Fibroblast of mammary gland (primary cell): ENCODE measurements around the gene PADI2.

Experiments used
- DNase-seq: peaks from one replicate; pipeline ENCODE4 v3.0.0-alpha.2; 2010; ENCODE audit warnings: low read depth
- H3K4me3 ChIP-seq: 2 replicates; pipeline ENCODE4 v1.5.1; 2011; ENCODE audit warnings: low read depth, mild to moderate bottlenecking, low read length, moderate library complexity; ENCODE audit not compliant: control insufficient read depth
- TF ChIP-seq, protein P1 (sequence below): conservative IDR thresholded peaks from 2 replicates; pipeline ENCODE4 v1.5.1; 2011; ENCODE audit warnings: low read depth, low read length, inconsistent platforms; ENCODE audit not compliant: control insufficient read depth, insufficient read depth

Gene PADI2

DNA sequence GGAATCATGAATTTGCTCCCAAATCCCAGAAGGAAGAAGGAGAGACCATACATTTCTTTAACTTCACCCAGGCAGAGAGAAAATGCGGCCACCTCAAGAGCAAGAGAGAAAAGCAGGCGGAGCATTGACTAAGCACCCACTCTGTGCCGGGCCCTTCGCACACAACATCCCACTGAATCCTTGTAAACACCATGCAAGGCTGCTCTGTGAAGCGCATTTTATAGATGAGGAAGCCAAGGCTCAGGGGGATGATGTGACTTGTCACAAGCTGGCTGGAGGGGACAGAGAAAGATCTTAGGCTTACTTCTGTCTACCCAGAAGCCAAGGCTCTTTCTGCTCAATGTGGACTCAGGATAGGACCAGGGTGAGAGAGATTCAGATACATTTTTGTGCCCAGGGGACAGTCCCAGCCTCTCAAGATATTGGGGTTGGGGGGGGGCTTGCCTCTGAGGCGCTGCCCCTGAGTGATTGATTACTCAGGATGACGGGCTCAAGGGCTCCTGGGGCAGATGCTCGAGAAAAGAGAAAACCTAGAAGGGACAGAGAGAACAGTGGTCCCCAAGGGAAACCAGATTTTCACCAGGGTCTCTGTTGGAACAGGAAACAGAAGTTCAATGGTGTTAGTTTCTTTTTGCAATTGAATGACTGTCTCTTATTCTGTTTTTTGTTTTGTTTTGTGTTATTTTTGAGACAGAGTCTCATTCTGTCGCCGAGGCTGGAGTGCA is 19.5 kb downstream of the PADI2 start:
- DNase-seq = no peak
- no peak overlapping the region for H3K4me3 ChIP-seq
- TF ChIP-seq, protein P1, sequence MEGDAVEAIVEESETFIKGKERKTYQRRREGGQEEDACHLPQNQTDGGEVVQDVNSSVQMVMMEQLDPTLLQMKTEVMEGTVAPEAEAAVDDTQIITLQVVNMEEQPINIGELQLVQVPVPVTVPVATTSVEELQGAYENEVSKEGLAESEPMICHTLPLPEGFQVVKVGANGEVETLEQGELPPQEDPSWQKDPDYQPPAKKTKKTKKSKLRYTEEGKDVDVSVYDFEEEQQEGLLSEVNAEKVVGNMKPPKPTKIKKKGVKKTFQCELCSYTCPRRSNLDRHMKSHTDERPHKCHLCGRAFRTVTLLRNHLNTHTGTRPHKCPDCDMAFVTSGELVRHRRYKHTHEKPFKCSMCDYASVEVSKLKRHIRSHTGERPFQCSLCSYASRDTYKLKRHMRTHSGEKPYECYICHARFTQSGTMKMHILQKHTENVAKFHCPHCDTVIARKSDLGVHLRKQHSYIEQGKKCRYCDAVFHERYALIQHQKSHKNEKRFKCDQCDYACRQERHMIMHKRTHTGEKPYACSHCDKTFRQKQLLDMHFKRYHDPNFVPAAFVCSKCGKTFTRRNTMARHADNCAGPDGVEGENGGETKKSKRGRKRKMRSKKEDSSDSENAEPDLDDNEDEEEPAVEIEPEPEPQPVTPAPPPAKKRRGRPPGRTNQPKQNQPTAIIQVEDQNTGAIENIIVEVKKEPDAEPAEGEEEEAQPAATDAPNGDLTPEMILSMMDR = no peak

DNA sequence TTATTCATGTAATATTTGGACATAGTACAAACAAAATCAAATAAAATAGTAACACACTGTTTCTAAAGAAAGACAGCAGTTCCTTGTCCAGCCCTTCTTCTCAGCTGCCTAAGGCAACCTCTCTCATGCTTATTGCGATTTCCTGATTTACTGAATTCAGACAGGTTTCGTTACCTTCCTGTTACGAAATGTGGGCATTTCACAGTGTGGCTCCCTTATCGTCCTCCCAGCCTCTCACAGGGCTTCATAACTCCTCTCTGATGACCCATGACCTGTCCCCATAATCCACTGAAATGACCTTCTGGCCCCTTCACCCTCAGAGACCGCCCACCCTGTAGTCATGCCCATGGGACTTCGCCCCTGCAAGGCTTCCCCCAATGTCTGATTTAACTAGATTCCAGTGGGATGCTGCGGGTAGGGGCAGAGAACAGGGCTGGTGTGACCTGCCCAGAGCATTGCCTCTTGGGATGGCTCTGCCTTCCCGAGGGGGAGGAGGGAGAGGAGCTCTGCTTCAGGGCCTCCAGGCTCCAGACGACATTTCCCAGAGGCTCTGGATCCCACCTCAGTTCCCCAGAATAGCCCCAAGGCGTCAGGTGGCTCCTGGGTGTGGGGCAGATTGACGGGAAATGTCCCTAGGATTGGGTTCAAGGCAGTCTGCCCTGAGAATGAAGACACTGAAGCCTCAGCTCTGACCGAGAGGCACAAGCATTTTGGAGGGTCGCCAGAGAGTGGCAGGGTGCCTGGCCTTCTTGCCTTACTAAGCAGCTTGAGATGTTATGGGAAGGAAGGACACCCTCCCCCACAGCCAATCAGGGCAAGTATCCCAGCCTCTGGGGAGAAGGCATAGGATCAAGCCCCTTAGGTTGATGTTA is 20.6 kb downstream of the PADI2 start:
- DNase-seq = no peak
- TF ChIP-seq, protein P1 = no peak
- no peak overlapping the region for H3K4me3 ChIP-seq

DNA sequence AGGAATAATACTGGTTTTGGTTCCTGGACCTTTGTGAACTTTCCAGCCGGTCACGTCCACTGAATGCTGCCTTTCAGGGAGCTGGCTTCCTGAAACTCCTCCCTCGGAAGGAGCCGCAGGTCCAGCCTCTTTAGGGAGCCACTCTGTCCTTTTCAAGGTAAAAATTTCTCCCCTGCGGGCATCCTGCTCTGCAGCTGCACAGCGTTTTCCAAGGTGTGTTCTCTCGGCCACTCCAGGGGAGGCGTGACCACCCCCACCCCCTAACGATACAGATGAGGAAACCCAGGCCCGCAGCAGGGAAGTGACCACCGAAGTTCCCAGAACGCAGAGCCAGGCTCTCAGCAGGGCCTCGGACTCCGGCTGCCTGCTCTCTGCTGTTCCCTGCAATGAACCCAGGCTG is 21.5 kb downstream of the PADI2 start:
- no peak for DNase-seq
- H3K4me3 ChIP-seq = no peak overlapping the region
- TF ChIP-seq, protein P1 = no peak

DNA sequence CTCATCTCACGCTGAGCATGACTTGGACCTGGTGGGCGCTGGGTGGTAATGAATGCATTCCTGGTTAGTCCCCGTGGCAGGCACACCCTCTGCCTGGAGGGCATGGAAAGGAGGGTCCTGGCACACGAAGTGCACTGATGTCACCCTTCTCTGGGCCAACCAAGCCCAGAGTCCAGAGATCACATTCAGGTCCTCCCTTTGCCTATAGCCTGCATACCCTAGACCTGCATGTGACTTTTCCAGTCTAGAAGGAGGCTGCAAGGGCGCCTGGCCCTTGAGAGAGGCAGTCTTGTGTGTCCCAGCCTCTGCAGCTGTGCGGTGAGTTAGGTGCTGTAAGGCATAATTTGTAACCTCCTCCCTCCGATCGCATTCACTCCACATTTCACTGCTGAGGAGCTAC is 22.1 kb downstream of the PADI2 start:
- DNase-seq = no peak
- H3K4me3 ChIP-seq = no peak overlapping the region
- TF ChIP-seq, protein P1 = no peak

DNA sequence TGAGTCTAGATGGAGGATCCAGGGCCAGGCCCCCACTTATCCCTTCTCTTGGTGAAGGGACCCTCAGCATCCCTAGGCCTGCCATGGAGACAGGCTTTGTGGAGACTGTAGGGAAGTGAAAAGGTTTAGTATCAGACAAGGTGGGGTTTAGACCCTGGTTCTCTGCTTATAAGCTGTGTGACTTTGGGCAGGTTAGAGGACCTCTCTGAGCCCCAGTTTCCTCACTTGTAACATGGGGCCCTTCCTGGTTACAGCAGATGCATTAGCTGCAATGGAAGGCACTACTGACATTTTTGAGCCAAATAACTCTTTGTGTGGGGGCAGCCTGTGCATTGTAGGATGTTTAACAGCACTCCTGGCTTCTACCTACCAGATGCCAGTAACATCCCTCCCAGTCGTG is 22.7 kb downstream of the PADI2 start:
- TF ChIP-seq, protein P1 = no peak
- DNase-seq = no peak
- H3K4me3 ChIP-seq = no peak overlapping the region

DNA sequence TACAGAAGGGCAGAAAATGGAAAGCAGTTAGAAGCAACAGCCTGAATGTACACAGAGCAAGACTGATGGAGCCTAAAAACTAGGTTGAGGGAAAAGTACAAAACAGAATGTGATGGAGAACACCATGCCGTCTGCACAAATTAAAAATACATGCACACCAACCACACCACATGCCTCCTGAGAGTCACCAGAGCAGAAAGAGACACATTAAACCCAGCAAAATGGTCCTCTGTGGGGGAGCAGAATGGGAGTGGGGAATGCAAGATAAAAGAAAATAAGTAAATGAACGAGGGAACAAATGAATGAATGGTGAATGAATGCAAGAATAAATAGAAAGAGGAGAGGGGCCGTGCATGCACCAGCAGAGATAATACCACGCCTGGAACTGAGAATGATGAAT is 24.1 kb downstream of the PADI2 start:
- H3K4me3 ChIP-seq = no peak overlapping the region
- TF ChIP-seq, protein P1 = no peak
- DNase-seq = no peak
